Cardiac fibroblast (primary cell): ENCODE results near the gene STAG1.
"Not testable (repeated sequence)": the region's sequence is repeated elsewhere in the genome, so short reads cannot be mapped to it uniquely, and the experiment has no call there.

Experiments
- DNase-seq, 2 donors: peaks; one replicate each; pipeline versions ENCODE4 v3.0.0 to v3.0.0-alpha.2; 2010; ENCODE audit warnings: low read depth in 2 of 2
- H3K4me3 ChIP-seq, 2 donors: replicated peaks in 1 of 2; 1 replicate in 1 of 2; 2 replicates in 1 of 2; pipeline ENCODE4 v1.5.1; 2011; ENCODE audit warnings: low read depth in 2 of 2, low read length in 2 of 2, mild to moderate bottlenecking in 2 of 2, moderate library complexity in 1 of 2
- CTCF ChIP-seq: IDR thresholded peaks from one replicate; pipeline ENCODE4 v1.5.1; 2011; ENCODE audit warnings: low read depth, mild to moderate bottlenecking, low read length, inconsistent platforms

STAG1 gene

GRCh38 chr3:136657526-136657925 is 94.7 kb downstream of the STAG1 start:
- no peak for TF ChIP-seq CTCF
- no peak overlapping the region for H3K4me3 ChIP-seq
- DNase-seq = no peak

- H3K4me3 ChIP-seq = no peak overlapping the region
- TF ChIP-seq CTCF = no peak
- no peak for DNase-seq
These were observed 98.5 kb downstream of the STAG1 start for GRCh38 chr3:136653628-136654027.

- TF ChIP-seq CTCF = no peak
- DNase-seq = no peak
- no peak overlapping the region for H3K4me3 ChIP-seq
These were observed 100.6 kb downstream of the STAG1 start for GRCh38 chr3:136651581-136651980.

GRCh38 chr3:136650461-136650860 is 101.7 kb downstream of the STAG1 start:
- no peak overlapping the region for H3K4me3 ChIP-seq
- DNase-seq = no peak
- TF ChIP-seq CTCF = no peak

GRCh38 chr3:136645915-136646314 is 106.3 kb downstream of the STAG1 start:
- DNase-seq = no peak
- no peak overlapping the region for H3K4me3 ChIP-seq

GRCh38 chr3:136644212-136644611 is 108.0 kb downstream of the STAG1 start:
- no peak for TF ChIP-seq CTCF
- no peak overlapping the region for H3K4me3 ChIP-seq
- DNase-seq = no peak

More at GRCh38 chr3:136645915-136646314, 106.3 kb downstream of the STAG1 start:
- TF ChIP-seq CTCF = no peak

- DNase-seq = not testable (repeated sequence)
These were observed 108.8 kb downstream of the STAG1 start for GRCh38 chr3:136643380-136643779.

More at GRCh38 chr3:136643380-136643779, 108.8 kb downstream of the STAG1 start:
- H3K4me3 ChIP-seq = not testable (repeated sequence)
